IPS-18c (cell line): ENCODE data around the gene PTPRK.
"Not testable (repeated sequence)": the region's sequence is repeated elsewhere in the genome, so short reads cannot be mapped to it uniquely, and the experiment has no call there.

ENCODE experiments used
- H3K4me3 ChIP-seq: 2 replicates; pipeline ENCODE4 v1.7.0; 2013; ENCODE audit warnings: low read depth, mild to moderate bottlenecking, low read length, moderate library complexity; ENCODE audit not compliant: insufficient read depth
- H3K9me3 ChIP-seq: one replicate; pipeline ENCODE4 v1.6.1; 2013; ENCODE audit warnings: mild to moderate bottlenecking, low read length, moderate library complexity; ENCODE audit not compliant: control insufficient read depth, insufficient read depth

The PTPRK gene

DNA sequence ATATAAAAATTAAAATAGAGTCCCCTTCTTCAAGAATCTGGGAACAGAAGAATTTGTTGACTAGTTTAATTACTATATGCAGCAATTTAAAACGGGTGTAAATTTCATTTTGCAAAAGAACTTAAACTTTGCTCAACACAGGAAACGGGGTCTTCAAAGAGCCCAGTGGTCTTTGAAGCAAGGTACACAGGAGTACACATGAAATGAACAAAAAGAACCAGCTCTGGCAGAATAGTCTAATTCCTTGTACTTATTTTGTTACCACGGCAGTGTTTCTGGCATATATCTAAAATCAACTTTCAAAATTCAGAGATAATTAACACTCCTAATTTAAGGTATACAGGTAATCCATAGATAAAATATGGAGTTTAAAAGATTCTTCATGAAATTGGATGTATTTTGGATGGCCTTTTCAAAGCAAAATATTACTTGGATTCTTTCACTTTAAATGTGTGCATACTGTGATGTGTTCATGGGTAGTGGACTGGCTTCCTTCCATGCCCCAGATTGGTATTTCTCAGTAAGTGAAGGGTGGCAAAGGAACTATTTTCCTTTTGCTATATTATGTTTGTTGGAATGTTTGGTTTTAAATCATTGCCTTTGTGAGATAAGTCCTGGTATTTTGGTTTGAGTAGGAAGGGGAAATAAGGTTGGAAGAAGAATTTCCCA is 522.8 kb downstream of the PTPRK start:
- no peak overlapping the region for H3K4me3 ChIP-seq
- H3K9me3 ChIP-seq: no peaks in the 10 kb centered on the region

DNA sequence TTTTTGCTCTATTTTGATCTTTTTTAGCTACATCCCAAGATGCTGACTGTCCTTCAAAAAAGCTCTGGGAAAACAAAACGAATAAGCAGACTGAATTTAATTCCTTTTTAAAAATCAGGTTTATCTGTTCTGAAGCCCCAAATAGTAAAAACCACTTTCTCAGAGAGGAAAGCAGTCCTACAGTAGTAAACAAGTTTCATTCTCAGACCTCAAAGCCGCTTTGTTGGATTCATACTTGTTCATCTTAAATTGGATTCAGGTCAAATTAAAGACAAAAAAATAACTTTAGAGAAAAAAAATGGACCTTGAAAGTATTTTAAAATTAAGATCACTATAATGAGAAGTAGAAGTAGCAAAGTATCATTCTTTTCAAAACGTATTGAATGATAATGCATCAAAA is 523.5 kb downstream of the PTPRK start:
- Histone ChIP-seq H3K9me3 (no peaks in the 10 kb centered on the region), H3K4me3 (no peak overlapping the region)

DNA sequence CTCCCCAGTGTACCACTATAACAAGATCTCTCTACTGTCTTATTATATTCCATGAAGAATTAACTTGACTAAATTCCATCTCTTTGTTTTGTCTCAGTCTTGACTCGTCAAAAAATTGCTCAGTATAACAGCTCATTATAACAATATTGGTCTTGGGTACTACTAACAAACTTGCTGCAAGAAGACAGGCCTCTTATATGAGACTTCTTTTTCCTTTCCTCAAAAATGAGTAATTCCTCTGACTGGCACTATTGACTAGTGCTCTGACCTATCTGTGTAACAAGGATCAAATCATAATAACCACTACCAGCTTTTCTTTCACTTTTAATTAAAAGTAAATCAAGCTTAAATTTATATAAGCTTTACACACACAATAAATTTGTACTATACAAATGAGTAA is 528.3 kb downstream of the PTPRK start:
- no peak overlapping the region for H3K4me3 ChIP-seq

DNA sequence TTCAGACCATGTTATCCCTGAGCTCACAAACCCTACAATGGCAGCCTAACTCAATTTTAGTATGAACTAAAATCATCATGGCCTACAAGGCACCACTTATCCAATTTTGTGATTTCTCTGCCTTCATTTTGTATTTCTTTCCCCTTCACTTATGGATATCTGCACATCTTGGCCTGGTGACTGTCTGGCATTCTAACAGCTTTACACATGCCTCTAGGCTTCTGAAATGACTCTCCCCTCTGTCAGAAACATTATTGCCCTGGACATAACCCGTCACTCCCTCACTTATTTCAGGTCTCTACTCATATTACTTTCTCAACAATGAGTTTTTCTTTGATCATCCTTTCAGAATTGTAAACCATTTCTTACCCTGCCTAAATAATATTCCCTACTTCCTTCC is 530.3 kb downstream of the PTPRK start:
- H3K9me3 ChIP-seq: no peaks in the 10 kb centered on the region
- H3K4me3 ChIP-seq: no peak overlapping the region

More for the DNA sequence above, 528.3 kb downstream of the PTPRK start:
- H3K9me3 ChIP-seq: no peaks in the 10 kb centered on the region

DNA sequence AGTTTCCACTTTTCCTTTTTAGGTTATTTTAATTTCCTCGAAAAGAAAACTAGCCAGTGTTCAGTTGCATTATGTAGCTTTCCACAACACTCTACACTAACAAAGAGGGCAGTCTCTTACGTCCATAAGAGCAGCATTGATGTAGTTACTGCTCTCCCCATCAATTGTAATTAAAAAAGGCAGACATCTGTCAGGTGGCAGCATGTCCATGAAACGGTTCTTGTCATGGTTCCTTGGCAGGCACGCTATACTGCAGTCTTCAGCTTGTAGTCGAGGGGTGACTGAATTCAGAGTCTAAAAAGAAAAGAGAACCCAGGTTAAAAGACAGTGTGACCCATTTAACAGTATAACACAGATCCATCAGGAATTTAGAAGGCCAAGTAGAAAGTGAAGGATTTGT is 539.4 kb downstream of the PTPRK start:
- H3K9me3 ChIP-seq: no peaks in the 10 kb centered on the region
- no peak overlapping the region for H3K4me3 ChIP-seq

DNA sequence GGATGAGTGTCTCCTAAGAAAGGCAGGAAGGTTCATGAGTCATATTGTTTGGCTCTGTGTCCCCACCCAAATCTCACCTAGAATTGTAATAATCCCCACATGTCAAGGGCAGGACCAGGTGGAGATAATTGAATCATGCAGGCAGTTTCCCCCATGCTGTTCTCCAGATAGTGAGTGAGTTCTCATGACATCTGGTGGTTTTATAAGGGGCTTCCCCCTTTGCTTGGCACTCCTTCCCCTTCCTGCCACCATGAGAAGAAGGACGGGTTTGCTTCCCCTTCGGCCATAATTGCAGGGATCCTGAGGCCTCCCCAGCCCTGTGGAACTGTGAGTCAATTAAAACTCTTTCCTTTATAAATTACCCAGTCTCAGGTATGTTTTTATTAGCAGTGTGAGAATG is 542.2 kb downstream of the PTPRK start:
- not testable (repeated sequence) for H3K9me3 ChIP-seq, H3K4me3 ChIP-seq

DNA sequence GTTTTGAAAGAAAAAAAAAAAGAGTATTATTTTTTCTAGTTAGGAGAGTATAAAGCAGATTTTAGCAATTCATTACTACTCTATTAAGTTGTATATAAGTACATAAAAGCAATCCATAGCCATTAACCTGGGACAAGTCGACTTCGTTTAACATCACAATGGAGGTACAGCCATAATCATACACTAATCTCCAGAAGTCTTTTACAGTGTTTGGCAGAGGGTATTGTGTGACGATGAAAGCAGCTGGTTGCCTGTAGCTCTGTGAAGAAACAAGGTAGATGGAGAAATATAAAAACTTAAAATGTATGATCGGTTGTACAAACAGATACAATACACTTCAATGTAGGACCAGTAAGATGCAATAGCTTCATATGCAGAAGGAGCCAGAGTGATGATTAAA is 543.6 kb downstream of the PTPRK start:
- Histone ChIP-seq H3K9me3 (no peaks in the 10 kb centered on the region), H3K4me3 (no peak overlapping the region)

DNA sequence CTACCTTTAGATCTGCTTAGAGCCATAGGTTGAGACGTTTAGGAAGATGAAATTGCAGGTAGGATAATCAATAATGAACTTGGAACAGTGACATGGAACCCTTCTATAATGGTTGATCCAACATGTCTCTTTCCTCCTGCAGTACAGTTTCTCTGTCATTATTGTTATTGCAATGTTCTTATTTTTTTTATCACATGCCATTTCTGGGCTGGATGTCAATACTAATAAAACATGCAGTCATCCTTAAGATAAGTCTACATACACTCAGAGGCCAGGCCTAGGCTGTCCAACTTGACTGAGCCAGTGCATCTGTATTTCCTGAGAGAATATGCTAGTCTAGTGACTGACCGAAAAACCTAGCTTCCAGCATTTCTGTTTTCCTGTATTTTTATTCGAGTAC is 544.3 kb downstream of the PTPRK start:
- Histone ChIP-seq H3K9me3 (no peaks in the 10 kb centered on the region), H3K4me3 (no peak overlapping the region)

DNA sequence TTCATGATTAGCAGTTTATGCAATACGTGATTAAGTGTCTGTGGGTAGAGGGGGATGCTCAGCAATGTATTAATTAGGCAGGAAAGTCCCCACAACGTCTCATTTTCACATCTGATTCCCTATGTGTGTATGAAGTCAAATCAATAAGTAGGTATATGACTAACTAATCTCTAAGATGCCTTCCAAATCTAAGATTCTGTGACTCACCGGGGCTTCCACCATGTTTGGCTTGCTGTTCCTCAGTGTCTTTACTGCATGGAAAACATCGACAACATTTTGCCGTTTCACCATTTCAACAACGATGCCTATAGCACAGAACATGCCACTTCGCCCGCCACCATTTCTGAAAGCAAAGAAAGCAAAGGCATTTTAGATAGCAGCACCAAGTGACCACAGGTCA is 547.6 kb downstream of the PTPRK start:
- Histone ChIP-seq H3K9me3 (no peaks in the 10 kb centered on the region), H3K4me3 (no peak overlapping the region)

DNA sequence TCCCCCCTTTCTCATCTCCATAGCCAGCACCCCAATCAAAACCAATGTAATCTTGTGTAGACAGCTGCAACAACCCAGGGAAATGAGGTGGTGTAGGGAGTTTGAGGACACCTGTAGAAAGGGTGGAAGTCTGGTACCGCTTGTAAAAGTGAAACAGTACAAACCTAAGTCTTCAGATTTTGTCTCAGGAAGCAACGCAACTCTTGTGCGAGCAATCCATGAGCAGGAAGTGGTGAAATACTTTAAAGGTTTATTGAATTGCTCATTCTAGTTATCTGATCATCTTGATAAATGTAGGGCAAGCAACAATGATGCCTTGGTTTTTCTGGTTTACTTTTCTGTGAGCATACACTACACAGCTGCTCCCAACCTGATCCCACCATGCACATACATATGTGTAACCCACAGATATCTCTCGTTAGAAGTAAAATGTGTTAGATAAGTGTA is 548.4 kb downstream of the PTPRK start:
- H3K4me3 ChIP-seq: no peak overlapping the region
- H3K9me3 ChIP-seq: no peaks in the 10 kb centered on the region

DNA sequence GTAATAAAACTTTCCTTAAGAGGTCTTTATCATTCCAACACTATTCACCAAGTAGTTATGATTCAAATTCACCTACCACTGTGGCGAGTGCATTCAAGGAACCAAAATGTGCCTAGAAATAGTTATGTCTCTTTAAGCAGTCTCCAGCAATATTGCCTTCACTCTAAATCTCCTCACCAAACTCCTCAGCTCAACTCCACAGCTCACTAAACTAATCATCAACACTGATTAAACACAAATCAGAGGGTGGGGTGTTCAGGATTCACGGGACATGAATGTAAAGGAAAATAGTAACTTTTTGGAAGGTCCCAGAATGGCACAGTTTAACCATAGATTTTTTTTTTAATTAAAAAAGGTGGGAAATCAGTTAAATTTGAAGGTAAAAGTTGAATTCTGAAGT is 549.0 kb downstream of the PTPRK start:
- no peaks in the 10 kb centered on the region for H3K9me3 ChIP-seq
- H3K4me3 ChIP-seq: no peak overlapping the region

DNA sequence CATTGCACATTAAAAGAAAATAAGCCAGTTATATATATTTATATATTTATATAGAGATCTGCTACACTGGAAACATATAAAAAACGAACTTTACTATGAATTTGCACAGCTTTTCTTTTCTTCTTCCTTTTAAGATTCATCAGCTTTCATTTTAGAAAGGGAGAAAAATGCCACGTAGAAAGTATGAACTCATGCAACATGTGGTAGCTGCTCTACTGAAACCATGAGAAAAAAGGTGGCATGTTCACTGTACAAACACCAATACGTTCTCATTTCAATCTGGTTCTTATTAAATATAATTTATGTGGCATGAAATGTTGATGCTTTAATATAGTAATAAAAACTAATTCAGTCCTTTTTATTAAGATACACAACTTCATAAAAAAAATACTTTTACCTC is 550.7 kb downstream of the PTPRK start:
- Histone ChIP-seq H3K9me3 (no peaks in the 10 kb centered on the region), H3K4me3 (no peak overlapping the region)

DNA sequence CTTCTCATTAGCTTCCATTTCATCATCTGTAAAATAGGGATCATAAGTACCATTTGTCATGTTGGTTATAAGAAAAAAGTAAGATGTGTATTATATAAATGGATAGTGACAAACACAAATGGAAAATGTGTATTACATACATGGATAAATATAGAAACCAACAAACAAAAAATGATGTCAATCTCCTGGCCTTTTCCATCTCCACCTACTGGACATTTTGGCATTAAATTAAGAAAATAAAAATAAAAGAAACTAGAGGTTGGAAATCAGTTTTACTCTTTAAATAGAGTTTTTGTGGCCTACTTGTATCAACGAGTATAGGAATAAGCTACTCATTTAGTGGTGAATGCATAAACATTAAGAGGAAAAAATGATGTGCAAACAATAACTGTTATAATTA is 552.0 kb downstream of the PTPRK start:
- Histone ChIP-seq H3K4me3 (no peak overlapping the region), H3K9me3 (no peaks in the 10 kb centered on the region)

DNA sequence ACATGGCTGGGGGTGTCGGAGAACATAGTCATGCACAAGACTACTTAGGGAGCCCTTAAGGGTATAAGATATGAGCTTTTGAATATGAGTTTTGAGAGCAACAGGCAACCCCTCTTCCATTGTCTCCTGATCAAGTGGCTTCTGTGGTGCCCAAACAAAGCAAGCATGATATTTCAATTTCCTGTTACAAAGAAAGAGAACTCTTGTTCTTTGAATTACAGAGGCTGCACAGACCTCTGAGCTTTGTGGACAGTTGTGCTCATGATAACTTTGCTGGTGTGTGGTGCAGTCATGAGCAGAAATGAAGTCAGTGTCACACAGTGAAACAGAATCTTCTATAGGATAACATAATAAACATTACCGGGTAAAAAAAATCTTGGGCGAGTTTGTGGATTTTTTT is 552.7 kb downstream of the PTPRK start:
- Histone ChIP-seq H3K4me3 (no peak overlapping the region), H3K9me3 (no peaks in the 10 kb centered on the region)

DNA sequence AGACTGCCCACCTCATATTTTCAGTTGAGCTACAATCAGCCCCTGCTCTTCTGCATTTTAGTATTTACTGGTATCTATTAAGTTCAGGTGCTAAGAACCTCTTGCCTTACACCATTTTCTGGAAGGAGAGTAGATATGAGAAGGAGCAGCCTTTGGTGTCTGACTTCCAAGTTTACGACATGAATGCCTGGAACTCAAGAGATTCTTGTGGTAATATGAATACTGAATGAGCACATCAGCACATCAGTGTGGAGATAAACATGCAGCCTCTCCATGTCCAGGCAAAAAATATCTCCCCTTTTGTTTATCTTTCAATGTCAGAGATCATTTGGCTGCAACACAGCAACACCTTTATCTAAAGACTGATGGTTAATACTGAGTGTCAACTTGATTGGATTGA is 553.8 kb downstream of the PTPRK start:
- H3K4me3 ChIP-seq: no peak overlapping the region
- H3K9me3 ChIP-seq: no peaks in the 10 kb centered on the region

DNA sequence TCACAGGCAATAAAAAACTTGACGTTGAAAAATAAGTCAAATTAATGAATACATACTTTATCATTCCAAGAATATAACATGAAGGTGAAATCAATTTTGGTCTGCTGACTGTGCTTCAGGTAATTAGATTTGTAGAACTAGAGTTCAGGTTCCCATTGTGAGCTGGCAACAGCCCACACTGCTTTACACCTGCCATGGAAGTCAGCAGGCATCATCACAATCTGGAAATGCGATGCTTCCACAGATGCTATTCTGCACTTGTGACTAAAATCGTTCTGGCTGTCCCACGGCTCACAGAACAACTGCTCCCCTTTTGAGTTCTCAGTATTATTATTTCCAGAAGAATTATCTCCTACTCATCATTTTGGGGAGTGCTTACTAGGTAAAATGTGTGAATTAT is 556.9 kb downstream of the PTPRK start:
- no peak overlapping the region for H3K4me3 ChIP-seq
- no peaks in the 10 kb centered on the region for H3K9me3 ChIP-seq

DNA sequence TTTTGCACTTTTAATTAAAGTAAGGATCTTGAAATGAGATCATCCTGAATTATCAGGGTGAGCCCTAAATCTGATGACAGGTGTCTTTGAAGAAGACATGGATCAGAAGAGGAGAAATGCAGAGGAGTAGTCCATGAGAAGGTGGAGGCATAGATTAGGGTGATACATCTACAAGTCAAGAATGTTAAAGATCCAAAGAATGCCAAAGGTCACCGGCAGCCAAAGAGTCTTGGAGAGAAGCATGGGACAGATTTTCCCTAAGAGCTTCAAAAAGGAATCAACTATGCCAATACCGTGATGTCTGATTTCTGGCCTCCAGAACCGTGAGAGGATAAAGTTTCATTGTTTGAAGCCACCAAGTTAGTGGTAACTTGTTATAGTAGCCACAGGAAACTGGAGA is 560.5 kb downstream of the PTPRK start:
- no peak overlapping the region for H3K4me3 ChIP-seq
- no peaks in the 10 kb centered on the region for H3K9me3 ChIP-seq

DNA sequence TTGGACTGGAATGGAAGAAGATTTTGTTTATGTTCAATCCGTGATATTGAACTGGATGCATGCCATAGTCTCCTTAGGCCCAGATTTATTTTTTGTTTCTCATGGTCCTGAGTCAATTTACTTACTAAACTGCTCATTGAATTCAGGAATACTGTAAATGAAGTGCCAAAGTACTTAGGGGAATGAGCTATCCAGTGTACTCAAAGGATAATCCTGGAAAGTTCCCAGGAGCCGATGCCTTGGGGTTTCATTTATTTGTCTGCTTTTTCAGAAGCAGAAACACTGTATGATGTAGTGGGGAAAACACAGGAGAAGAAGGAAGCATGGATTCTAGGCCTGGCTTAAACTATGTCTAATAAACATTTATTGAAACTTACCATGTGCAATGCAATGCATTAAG is 563.4 kb downstream of the PTPRK start:
- Histone ChIP-seq H3K9me3 (no peaks in the 10 kb centered on the region), H3K4me3 (no peak overlapping the region)

DNA sequence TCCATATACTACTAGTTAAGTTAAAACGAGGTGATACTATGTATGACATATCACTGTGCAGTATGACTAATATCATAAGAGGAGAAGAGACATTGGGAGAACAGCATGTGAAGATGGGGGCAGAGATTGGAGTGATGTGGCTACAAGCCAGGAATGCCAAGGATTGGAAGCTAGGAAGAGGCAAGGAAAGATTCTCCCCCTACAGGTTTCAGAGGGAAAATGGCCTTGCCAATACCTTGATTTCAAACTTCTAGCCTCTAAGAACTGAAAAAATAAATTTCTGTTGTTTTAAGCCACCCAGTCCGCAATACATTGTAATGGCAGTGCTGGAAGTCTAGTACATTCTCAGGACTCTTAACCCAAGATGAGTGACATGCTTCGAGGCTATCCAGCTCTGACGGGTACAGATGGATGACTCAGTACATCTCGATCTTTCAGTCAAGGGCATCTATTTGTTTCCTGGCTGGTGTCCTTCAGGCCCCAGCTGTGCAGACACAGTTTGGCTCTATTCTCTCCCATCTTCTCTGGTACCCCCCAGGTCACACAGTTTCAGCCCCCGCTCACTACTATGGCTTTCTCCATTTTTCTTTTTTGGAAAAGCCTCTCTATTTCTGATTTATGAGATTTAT is 564.0 kb downstream of the PTPRK start:
- Histone ChIP-seq H3K9me3 (no peaks in the 10 kb centered on the region), H3K4me3 (no peak overlapping the region)
